Activated T-helper 9 cell treated with anti-CD3 and anti-CD28 coated beads, Interleukin-2, amount 50 U/mL, for 16 hours (primary cell): ENCODE measurements around the gene FAHD1.
"Not testable (repeated sequence)": the region's sequence is repeated elsewhere in the genome, so short reads cannot be mapped to it uniquely, and the experiment has no call there.

ENCODE experiments used
- DNase-seq: peaks from one replicate; pipeline ENCODE4 v3.0.0-alpha.2; 2020; ENCODE audit warnings: low read depth

FAHD1 gene

GRCh38 chr16:1846416-1846815, 19.4 kb downstream of the FAHD1 start:
- no peak for DNase-seq

- DNase-seq: no peak
Measured at GRCh38 chr16:1850981-1851380, 24.0 kb downstream of the FAHD1 start.

- DNase-seq: no peak
Measured at GRCh38 chr16:1851793-1852192, 24.8 kb downstream of the FAHD1 start.

DNA sequence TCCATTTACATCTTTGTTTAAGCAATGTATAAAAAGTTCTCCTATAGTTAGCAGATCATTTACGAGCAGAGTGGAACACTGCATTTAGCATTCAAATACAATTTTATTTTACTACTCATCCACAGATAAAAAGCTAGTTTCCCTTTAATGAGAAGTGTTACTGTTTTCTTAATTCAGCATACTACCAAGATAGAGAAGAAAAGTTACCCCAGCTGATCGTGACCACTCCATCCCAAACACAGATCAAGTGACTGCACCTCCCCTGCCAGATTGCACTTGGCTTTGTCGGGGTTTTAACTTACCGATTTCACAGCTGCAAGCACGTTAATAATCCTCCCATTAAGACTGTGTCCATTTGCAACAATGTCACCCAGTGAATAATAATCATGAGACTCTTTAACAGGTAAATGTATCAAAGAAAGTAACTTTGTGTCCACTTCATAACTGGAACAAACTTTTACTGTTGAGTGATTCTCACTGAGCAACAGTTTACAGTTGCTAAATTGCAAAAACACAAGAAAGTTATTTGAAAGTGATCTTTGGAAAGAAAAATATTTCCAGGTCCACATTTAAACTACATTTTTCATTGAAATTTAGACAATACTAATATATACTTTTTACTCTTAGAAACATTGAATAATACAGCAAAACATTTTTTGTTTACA, 30.6 kb downstream of the FAHD1 start:
- no peak for DNase-seq

DNA sequence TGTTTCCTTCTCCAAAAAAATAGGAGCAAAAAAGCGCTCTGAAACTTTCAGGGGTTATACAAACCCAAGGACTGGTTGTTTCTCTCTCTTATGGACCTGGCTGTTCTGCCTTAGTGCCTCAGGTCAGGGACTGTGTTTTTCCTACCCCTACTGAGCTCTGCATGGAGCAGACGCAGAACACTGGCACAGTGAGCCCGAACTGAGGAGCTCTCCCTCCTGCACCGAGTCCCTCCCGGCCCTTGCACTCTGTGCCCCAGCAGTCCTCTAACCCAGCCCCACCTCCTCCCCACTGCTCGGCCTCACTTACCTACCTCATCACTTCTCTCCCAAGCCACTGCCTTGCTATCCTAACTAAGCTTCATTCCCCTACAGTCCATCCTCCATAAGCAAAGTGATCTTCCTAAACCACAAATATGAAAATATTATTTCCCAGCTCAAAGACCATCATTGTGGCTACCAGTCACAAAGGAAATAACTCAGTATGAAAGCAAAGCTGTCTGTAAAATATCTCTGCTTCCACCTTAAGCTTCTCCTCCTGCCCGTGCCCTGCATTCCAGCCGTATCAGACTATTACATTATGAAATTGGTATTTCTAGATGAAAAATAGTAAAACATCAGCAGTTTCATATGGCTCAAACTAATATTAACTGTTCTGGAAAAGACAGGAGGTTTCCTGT, 31.3 kb downstream of the FAHD1 start:
- no peak for DNase-seq

- DNase-seq: no peak
Measured at GRCh38 chr16:1859650-1860049, 32.6 kb downstream of the FAHD1 start.

DNA sequence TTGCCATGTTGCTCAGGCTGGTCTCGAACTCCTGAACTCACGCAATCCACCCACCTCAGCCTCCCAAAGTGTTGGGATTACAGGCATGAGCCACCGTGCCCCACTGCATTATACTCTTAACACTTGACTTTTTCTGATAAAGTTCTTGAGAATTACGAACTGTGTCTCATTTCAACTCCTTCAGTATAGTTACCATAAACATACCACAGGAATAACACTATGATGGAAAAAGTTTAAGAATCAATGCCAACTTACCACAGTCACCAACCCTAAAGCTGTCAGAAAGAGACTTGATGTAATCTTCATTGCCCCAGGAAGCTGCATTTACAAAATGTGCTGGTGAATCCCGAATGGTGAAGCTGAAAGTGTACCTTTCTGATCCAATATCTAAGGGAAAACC, 34.7 kb downstream of the FAHD1 start:
- DNase-seq: no peak

DNA sequence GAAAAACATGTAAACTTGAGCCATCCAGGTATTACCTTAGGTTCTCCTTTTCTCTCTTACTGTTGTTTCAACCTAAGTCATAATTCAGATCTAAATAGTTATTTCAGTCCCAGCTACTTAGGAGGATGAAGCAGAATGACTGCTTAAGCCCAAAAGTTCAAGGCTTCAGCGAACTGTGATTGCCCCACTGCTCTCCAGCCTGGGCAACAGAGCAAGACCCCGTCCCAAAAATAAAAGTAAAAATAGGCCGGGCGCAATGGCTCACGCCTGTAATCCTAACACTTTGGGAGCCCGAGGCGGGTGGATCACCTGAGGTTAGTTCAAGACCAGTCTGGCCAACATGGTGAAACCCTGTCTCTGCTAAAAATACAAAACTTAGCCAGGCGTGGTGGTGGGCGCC, 35.4 kb downstream of the FAHD1 start:
- DNase-seq: no peak

GRCh38 chr16:1863681-1864460, 36.9 kb downstream of the FAHD1 start:
- DNase-seq: no peak

DNA sequence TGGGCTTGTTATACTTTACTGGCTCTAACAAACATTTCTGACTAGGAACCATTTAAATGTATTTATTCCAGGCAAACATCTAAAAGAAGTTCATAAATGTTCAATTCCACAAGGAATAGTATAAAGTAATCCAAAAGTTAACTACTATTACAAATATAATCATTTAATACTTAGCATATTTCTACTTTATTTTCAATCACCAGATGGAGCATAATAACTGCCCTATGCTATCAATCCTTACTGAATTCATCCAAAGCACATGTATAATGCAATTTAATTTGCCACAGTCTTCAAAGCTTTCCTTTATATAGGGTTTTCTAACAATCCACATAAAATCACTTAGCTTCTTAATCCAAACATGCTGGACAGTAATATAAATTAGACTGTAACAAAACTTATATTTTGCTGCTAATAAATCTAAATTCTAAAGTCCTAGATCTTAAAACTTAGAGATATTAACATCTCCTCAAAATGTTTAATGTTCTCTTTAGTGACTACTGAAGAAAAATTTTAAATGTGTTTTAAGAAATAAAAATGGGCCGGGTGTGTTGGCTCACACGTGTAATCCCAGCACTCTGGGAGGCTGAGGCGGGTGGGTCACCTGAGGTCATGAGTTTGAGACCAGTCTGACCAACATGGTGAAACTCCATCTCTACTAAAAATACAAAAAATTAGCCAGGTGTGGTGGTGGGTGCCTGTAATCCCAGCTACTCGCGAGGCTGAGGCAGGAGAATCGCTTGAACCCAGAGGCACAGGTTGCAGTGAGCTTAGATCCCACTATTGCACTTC, 39.1 kb downstream of the FAHD1 start:
- no peak for DNase-seq

DNA sequence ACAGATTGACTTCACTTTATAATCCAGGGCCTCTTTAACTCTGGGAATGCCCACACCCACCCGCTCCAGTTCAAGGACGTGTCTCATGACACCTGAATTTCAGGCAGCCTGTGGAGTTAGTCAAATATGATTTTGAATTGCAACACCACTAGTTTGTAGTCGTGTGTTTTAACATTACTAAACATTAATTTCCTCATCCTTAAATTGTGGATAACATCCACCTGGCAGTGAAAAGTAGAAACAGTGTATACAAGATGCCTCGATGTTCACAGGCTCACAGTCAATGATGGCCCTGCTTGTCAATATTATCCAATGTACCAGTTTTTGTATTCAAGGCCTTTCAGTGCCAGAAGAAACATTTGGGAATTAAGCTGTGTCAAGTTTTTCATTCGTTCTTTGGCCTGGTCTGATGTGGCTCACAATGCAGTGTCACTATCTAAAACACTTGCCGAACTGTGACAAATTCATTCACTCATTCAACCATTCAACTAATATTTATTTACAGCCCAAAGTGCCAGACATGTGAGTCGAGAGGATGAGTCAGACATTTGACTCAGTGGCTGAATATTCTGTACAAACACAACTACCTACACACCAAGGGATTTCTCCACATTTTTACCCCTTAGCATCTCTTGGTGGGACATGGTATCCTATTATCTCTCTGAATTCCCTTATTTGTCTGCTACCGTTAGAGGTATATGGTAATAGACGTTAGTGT, 43.5 kb downstream of the FAHD1 start:
- DNase-seq: no peak

DNA sequence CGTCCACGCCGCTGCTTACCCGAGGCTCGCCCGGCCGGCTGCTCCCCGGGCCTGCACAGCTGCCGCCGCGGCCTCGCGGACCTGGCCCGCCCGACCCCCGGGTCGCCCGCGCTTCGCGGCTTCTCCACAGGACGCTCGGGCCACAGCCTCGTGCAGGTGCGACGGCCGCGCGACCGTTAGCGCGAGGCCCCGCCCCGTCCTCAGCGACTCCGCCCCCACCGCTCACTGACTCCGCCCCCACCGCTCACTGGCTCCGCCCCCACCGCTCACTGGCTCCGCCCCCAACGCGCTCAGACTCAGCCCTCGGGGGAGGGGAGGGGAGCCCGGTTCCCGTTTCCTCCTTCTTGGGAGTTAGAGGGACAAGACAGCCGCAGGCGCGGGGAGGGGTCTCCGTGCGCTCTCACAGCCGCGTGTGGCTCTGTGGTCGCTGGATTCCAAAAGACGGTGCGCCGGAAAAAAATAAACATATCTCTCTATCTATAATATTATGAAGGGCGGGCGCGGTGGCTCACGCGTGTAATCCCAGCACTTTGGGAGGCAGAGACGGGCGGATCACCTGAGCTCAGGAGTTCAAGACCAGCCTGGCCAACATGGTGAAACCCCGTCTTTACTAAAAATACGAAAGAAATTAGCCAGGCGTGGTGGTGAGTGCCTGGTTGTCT, 45.1 kb downstream of the FAHD1 start, which contains the start of gene MEIOB:
Gene MEIOB (minus strand): TSS at position 191 of the 662 bp plus-strand sequence. CDS start 3,989 bp downstream, outside the sequence.
- DNase-seq: peak; percentile 20

DNA sequence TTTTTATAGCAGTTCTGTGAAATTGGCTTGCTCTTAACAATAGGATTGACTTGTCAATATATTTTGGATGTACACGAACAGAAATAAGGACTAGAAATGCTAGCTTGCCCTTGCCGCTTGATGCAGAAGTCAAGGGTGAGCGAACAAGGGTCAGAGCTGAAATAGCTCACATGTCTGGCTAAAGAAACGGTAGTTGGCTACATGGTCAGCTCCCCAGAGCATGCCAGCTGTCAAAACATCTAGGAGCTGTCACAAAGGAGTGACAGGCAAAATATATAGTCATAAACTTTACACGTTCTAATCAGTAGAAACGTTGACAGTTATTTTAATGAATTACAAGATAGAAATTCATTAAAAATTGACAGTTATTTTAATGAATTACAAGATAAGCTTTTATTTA, 47.8 kb downstream of the FAHD1 start:
- no peak for DNase-seq

DNA sequence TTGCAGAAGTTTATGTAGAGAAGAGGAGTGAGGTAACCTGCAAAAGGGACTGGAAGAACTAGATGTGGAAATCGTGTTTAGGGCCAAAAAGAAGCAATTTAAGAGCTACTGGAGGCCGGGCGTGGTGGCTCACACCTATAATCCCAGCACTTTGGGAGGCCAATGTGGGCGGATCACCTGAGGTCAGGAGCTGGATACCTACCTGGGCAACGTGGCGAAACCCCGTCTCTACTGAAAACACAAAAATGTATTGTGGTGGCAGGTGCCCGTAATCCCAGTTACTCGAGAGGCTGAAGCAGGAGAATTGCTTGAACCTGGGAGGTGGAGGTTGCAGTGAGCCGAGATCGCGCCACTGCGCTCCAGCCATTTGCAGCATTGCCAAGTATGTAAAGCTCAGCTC, 49.1 kb downstream of the FAHD1 start:
- DNase-seq: not testable (repeated sequence)

DNA sequence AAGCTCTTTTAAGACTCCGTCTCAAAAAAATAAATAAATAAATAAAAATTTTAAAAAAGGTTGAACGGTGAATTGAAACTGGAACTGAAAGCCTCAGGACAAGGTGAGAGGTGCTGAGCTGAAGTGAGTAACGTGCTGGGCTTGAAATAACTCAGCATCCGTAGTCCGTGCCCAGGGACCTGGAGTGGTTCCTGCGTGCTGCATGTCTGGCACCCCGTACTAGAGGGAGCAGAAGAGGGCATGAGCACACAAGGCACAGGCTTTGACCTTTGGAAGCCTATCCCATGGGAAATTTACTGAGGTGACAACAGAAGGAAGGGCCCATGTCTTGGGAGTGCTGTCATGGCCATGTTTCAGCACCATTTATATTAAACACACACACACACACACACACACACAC, 49.5 kb downstream of the FAHD1 start:
- DNase-seq: no peak

DNA sequence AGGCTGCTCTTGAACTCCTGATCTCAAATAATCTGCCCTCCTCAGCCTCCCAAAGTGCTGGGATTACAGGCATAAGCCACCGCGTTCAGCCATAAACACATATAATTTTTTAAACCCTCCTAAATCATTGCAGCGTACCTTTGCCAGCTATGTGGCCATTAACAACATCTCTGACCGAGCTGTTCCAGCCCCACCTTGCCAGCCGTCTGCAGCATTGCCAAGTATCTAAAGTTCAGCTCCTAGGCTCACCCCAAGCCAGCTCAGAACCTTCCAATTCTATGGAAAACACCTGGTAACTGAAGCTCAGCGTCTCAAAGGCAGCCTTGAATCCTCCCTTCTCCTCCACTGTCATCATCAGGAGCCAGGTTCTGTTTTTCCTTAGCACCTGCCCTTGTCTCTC, 50.1 kb downstream of the FAHD1 start:
- DNase-seq: no peak

DNA sequence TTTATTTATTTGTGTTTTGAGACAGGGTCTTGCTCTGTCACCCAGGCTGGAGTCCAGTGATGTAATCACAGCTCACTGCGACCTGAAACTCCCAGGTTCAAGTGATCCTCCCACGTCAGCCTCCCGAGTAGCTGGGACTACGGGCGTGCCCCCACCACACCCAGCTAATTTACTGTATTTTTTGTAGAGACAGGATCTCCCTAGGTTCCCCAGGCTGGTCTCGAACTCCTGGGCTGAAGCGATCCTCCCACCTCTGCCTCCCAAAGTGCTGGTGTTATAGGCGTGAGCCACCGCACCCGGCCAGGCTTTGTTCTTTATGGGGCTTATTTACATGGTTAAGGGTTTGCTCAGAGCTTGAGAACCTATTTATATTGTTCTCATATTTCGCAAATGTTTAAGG, 50.8 kb downstream of the FAHD1 start:
- DNase-seq: no peak

DNA sequence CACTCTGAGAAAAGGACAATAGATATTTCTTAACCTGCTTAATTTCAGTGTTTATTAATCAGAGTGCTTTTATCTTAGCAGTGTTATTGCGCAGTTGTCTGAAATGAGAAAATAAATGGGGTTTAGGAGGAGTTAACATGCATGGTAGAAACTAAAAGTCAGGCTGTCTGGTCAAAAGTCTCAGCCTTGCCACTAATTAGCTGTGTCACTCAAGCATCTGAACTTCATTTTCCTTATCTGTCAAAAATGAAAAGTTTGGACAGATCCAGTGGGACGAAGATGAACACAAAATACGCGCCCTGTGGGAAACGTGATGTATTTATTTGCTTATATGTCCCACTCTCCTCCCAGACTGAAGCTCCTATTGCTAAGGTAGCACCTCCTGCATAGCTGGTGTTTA, 51.2 kb downstream of the FAHD1 start:
- no peak for DNase-seq
